Left renal pelvis (tissue), 4 donors: Measurements from ENCODE around the gene SNTG2. TPM values are rescaled to one million over a fixed set of nuclear protein-coding genes. Genes with fewer than 3 reads are reported as not detected.
"Not testable (repeated sequence)": the region's sequence is repeated elsewhere in the genome, so short reads cannot be mapped to it uniquely, and the experiment has no call there.

Experiments used
- DNase-seq, 4 donors: peaks; one replicate each; pipeline ENCODE4 v3.0.0-alpha.2; 2013; ENCODE audit warnings: low read depth in 4 of 4, low spot score in 3 of 4
- polyA plus RNA-seq, 4 donors: library from polyadenylated mRNA; unstranded; fragments of 120-200 nt; gene quantifications; one replicate each; pipeline ENCODE4 v1.2.1, GENCODE V29; 2013; ENCODE audit not compliant: insufficient read length in 4 of 4

SNTG2 gene
- polyA plus RNA-seq, 4 donors: 1.8 to 2.5 (median 2.4) TPM

- DNase-seq: no peak
These were observed 137.7 kb downstream of the SNTG2 start for GRCh38 chr2:1088192-1088860.

GRCh38 chr2:1088940-1089339 is 138.3 kb downstream of the SNTG2 start:
- DNase-seq: no peak

GRCh38 chr2:1091895-1092585 is 141.4 kb downstream of the SNTG2 start:
- no peak for DNase-seq

- not testable (repeated sequence) for DNase-seq
These were observed 143.0 kb downstream of the SNTG2 start for GRCh38 chr2:1093668-1094067.

- no peak for DNase-seq
These were observed 146.5 kb downstream of the SNTG2 start for GRCh38 chr2:1097101-1097500.

- DNase-seq: no peak
These were observed 148.8 kb downstream of the SNTG2 start for GRCh38 chr2:1099418-1099817.

- DNase-seq: no peak
These were observed 150.5 kb downstream of the SNTG2 start for GRCh38 chr2:1101011-1101782.

GRCh38 chr2:1101982-1102590 is 151.4 kb downstream of the SNTG2 start:
- no peak for DNase-seq

GRCh38 chr2:1104364-1104763 is 153.7 kb downstream of the SNTG2 start:
- DNase-seq: no peak

- DNase-seq: not testable (repeated sequence)
These were observed 155.7 kb downstream of the SNTG2 start for GRCh38 chr2:1106344-1106743.

- no peak for DNase-seq
These were observed 165.3 kb downstream of the SNTG2 start for GRCh38 chr2:1115843-1116539.

GRCh38 chr2:1117569-1117968 is 166.9 kb downstream of the SNTG2 start:
- no peak for DNase-seq

- no peak for DNase-seq
These were observed 174.6 kb downstream of the SNTG2 start for GRCh38 chr2:1125217-1125616.

- DNase-seq: no peak
These were observed 175.2 kb downstream of the SNTG2 start for GRCh38 chr2:1125633-1126370.

GRCh38 chr2:1129982-1130381 is 179.3 kb downstream of the SNTG2 start:
- DNase-seq: no peak

- no peak for DNase-seq
These were observed 180.3 kb downstream of the SNTG2 start for GRCh38 chr2:1130922-1131321.

- DNase-seq: no peak
These were observed 181.8 kb downstream of the SNTG2 start for GRCh38 chr2:1132328-1132969.

- not testable (repeated sequence) for DNase-seq
These were observed 183.2 kb downstream of the SNTG2 start for GRCh38 chr2:1133896-1134295.

- no peak for DNase-seq
These were observed 184.0 kb downstream of the SNTG2 start for GRCh38 chr2:1134629-1135028.
